ENCODE results near the gene FRA10AC1. TPM values are rescaled to one million over a fixed set of nuclear protein-coding genes. Genes with fewer than 3 reads are reported as not detected.
A peak's percentile ranks its signal among the peaks of the same experiment; 100 is the strongest.

Gene FRA10AC1, protein sequence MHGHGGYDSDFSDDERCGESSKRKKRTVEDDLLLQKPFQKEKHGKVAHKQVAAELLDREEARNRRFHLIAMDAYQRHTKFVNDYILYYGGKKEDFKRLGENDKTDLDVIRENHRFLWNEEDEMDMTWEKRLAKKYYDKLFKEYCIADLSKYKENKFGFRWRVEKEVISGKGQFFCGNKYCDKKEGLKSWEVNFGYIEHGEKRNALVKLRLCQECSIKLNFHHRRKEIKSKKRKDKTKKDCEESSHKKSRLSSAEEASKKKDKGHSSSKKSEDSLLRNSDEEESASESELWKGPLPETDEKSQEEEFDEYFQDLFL
- total RNA-seq (2014; rRNA removed; shearing (Covaris generic)), result 7.5 and 8.0 TPM in 2 replicates

GRCh38 chr10:93702210-93703001, at the start of gene FRA10AC1:
FRA10AC1 (minus strand) TSS chr10:93702592; CDS start chr10:93700106, 2,486 bp downstream.
- Histone ChIP-seq H3K27me3 (replicated peaks) (no peaks in the 10 kb centered on the region), H3K36me3 (peaks cover 15% of the 10 kb centered on the region), H3K27ac (peak within 1 kb of the TSS; percentile 45), H3K4me1 (replicated peaks) (peaks cover 9% of the 10 kb centered on the region), H3K9me3 (replicated peaks) (no peaks in the 10 kb centered on the region), H3K4me3 (peak within 1 kb of the TSS; percentile 42)
- DNase-seq (ENCODE audit: low read depth in 1 of 2, low spot score in 2 of 2), result peak; percentile 91 to 94

DNA sequence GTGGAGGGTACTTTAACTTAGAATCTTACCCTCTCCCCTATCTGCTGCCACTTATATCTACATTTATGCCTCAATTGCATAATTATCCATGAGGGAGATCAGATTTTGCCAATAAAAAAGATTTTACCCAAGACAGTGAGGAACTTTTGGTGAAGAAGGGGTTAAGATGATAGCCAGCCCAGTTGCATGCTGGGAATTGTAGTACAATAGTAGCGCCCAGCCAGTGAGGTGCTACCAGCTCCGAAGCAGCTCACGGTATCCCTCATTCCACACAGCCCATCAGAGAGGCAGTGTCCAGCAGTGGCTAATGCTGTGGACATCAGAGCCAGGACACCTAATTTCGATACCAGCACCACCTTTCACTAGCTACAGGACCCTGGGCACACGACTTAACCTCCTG, 49.4 kb upstream of the FRA10AC1 start:
- Histone ChIP-seq H3K27ac (no peak overlapping the region), H3K4me1 (replicated peaks) (peaks cover 30% of the 10 kb centered on the region), H3K27me3 (replicated peaks) (no peaks in the 10 kb centered on the region), H3K36me3 (no peaks in the 10 kb centered on the region), H3K4me3 (no peak overlapping the region), H3K9me3 (replicated peaks) (no peaks in the 10 kb centered on the region)
- DNase-seq (ENCODE audit: low read depth in 1 of 2, low spot score in 2 of 2), result peak in 1 of 2 experiments; percentile 17

GRCh38 chr10:93751124-93751523, 48.7 kb upstream of the FRA10AC1 start:
- Histone ChIP-seq H3K27me3 (replicated peaks) (no peaks in the 10 kb centered on the region), H3K4me1 (replicated peaks) (peaks cover 37% of the 10 kb centered on the region), H3K9me3 (replicated peaks) (no peaks in the 10 kb centered on the region), H3K27ac (no peak overlapping the region), H3K36me3 (no peaks in the 10 kb centered on the region), H3K4me3 (no peak overlapping the region)
- no peak for DNase-seq (ENCODE audit: low read depth in 1 of 2, low spot score in 2 of 2)

DNA sequence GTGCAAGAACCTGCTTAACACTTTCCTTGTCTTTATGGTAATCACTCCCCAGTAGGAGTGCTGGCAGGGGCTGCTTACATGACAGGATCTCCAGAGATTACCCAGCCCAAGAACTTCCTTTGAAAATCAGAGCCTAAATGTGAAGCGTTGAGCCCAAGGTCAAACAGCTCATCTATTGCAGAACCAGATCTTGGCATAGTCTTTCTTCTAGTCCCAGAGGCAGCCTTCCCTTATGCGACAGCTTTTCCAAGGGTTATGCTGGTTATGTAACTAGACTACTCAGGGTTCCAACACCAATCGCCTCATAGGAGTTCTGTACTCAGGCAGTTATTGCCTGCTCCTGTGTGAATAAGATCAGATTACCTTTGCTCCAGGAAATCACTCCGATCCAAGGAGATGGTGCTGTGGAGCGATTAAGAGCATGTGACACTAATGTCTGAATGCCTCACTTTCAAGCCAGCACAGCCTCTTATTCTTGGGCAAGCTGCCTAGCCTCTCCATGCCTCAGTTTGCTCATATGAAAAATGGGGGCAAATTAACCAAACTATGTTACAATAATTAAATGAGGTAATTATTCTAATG, 46.9 kb upstream of the FRA10AC1 start:
- H3K4me1 ChIP-seq (replicated peaks), result peaks cover 55% of the 10 kb centered on the region
- no peak for DNase-seq (ENCODE audit: low read depth in 1 of 2, low spot score in 2 of 2)
- no peaks in the 10 kb centered on the region for H3K27me3 ChIP-seq (replicated peaks)
- no peak overlapping the region for H3K27ac ChIP-seq
- H3K9me3 ChIP-seq (replicated peaks), result no peaks in the 10 kb centered on the region
- H3K36me3 ChIP-seq, result no peaks in the 10 kb centered on the region
- H3K4me3 ChIP-seq, result no peak overlapping the region

DNA sequence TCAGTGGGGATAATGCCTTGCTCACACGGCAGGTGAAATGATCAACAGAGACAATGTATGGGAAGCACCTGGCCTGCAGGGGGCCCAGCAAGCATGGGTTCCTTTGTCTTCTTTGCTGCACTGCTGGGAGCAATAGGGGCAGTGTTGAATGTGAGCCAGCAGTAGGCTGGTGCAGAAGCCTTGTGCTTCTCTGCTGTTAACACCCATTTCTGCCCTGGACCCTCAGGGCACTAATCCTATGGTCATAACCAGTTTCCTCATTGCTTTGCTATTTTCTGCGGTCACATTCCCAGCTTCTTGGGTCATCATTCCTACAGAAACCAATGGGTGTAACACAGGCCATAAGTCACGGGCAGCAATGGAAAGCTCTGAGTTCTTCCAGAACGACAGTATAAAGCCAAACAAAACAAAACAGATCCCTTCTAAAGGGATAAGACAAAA, 44.5 kb upstream of the FRA10AC1 start:
- Histone ChIP-seq H3K27ac (peak overlapping the region; percentile 96), H3K4me1 (replicated peaks) (peaks cover 35% of the 10 kb centered on the region), H3K36me3 (no peaks in the 10 kb centered on the region), H3K9me3 (replicated peaks) (no peaks in the 10 kb centered on the region), H3K27me3 (replicated peaks) (no peaks in the 10 kb centered on the region), H3K4me3 (no peak overlapping the region)
- peak; percentile 95 to 96 for DNase-seq (ENCODE audit: low read depth in 1 of 2, low spot score in 2 of 2)

DNA sequence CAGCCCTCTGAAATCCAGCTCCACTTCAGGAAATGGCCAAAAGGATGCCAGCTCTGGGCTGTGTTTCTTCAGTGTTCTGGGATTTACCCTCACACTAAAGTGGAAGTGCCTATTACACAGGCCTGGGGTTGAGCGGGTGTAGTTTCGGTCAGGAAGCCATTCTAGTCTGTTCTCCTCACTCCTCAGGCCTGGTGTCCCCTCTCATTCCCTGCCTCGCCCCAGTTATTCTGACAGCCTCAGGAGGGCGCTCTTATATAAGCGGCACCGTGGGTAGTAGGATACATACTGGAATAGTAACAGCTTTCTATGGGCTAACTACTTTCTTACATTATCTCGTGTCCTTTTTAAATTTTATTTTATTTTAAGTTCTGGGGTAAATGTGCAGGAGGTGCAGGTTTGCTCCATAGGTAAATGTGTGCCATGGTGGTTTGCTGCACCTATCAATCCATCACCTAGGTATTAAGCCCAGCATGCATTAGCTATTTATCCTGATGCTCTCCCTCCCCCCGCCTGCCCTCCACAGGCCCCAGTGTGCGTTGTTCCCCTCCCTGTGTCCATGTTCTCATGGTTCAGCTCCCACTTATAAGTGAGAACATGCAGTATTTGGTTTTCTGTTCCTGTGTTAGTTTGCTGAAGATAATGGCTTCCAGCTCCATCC, 43.1 kb upstream of the FRA10AC1 start:
- Histone ChIP-seq H3K4me1 (replicated peaks) (peaks cover 32% of the 10 kb centered on the region), H3K4me3 (no peak overlapping the region), H3K36me3 (no peaks in the 10 kb centered on the region), H3K27ac (no peak overlapping the region), H3K27me3 (replicated peaks) (no peaks in the 10 kb centered on the region), H3K9me3 (replicated peaks) (no peaks in the 10 kb centered on the region)
- no peak for DNase-seq (ENCODE audit: low read depth in 1 of 2, low spot score in 2 of 2)

- H3K4me1 ChIP-seq (replicated peaks), result peaks cover 31% of the 10 kb centered on the region
- no peaks in the 10 kb centered on the region for H3K36me3 ChIP-seq
- no peak for DNase-seq (ENCODE audit: low read depth in 1 of 2, low spot score in 2 of 2)
- no peaks in the 10 kb centered on the region; the same call in 1 of the 2 replicates for H3K27me3 ChIP-seq (replicated peaks)
- no peak overlapping the region for H3K4me3 ChIP-seq
- H3K27ac ChIP-seq, result no peak overlapping the region
- H3K9me3 ChIP-seq (replicated peaks), result no peaks in the 10 kb centered on the region
These were observed 40.4 kb upstream of the FRA10AC1 start for GRCh38 chr10:93742633-93743349.

DNA sequence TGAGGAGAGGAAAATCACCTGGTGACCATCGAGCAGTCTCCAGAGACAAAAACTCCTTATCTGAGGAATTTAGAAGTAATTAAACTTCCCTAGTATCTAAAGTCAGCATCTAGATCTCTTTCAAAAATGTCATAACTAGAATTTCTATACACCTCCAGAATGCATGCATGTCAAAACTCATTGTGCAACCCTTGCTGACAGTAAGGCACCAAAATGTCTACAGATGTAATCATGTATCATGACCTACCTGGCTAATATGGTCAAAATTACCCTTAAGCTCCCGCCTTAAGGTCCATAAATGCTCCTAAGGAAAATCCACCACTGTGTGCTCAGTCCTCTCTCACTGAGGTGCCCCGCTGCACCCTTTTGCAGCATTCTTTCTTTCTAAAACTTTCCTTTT, 39.0 kb upstream of the FRA10AC1 start:
- H3K4me1 ChIP-seq (replicated peaks), result peaks cover 23% of the 10 kb centered on the region
- no peak overlapping the region for H3K4me3 ChIP-seq
- no peaks in the 10 kb centered on the region for H3K9me3 ChIP-seq (replicated peaks)
- DNase-seq (ENCODE audit: low read depth in 1 of 2, low spot score in 2 of 2), result no peak
- H3K36me3 ChIP-seq, result no peaks in the 10 kb centered on the region
- H3K27me3 ChIP-seq (replicated peaks), result no peaks in the 10 kb centered on the region; the same call in 1 of the 2 replicates
- H3K27ac ChIP-seq, result no peak overlapping the region

DNA sequence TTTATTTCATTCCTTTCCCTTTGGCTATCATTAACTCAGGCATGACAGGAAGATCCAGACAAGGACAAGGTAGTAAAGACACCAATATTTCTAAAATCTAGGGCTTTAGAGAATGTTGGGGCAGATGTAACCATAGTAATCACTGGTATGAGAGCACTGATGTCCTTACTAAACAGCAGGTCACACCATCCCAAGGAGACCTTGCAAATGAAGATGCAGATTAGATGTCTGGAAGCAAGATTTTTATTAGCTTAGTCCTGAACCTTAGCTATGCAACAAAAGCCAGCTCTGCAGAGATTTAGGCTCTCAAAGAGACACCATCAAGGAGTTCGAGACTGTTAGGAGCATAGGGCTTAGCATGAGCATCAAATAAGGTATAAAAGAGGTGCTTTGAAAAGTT, 23.6 kb upstream of the FRA10AC1 start:
- H3K27me3 ChIP-seq (replicated peaks), result peaks cover 16% of the 10 kb centered on the region
- H3K4me3 ChIP-seq, result no peak overlapping the region
- 0 out of 2 replicates have a peak, but pooled peaks cover 6% of the 10 kb centered on the region for H3K4me1 ChIP-seq (replicated peaks)
- DNase-seq (ENCODE audit: low read depth in 1 of 2, low spot score in 2 of 2), result no peak
- H3K9me3 ChIP-seq (replicated peaks), result 0 out of 2 replicates have a peak, but pooled peaks cover 4% of the 10 kb centered on the region
- H3K36me3 ChIP-seq, result no peaks in the 10 kb centered on the region
- H3K27ac ChIP-seq, result no peak overlapping the region

DNA sequence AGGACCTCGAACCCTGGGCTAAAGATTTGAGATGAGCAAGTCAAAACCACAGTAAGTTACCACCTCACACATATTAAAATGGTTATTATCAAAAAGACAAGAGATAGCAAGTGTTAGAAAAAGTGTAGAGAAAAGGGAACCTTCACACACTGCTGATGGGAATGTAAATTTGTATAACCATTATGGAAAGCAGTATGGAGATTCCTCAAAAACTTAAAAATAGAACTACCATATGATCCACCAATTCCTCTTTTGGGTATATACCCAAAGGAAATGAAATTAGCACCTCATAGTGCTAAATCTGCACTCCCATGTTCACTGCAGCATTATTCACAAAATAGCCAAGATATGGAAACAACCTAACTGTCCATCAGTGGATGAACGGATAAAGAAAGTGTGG, 20.8 kb upstream of the FRA10AC1 start:
- Histone ChIP-seq H3K4me3 (no peak overlapping the region), H3K4me1 (replicated peaks) (no peaks in the 10 kb centered on the region), H3K36me3 (no peaks in the 10 kb centered on the region), H3K27ac (no peak overlapping the region), H3K27me3 (replicated peaks) (peaks cover 16% of the 10 kb centered on the region), H3K9me3 (replicated peaks) (0 out of 2 replicates have a peak, but pooled peaks cover 2% of the 10 kb centered on the region)
- no peak for DNase-seq (ENCODE audit: low read depth in 1 of 2, low spot score in 2 of 2)

DNA sequence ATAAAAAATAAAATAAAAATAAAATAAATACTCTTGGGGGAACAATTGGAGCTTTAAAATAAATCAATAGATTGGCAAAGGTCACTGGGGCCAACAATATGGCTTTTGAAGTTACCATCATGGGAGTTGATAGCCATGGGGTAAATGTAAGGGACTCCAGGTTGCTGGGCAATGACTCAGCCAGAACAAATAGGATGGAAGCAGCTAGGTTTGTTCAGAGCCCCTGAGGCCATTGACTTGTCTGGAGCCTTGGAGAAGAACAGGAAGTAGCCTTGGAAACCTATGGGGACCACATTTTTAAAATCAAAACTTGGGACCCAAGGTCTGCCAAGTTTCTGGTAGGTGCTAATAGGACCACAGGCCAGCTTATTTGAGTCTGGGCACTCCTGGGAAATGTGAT, 20.2 kb upstream of the FRA10AC1 start:
- Histone ChIP-seq H3K4me3 (no peak overlapping the region), H3K4me1 (replicated peaks) (no peaks in the 10 kb centered on the region), H3K27me3 (replicated peaks) (peaks cover 15% of the 10 kb centered on the region), H3K36me3 (no peaks in the 10 kb centered on the region), H3K27ac (no peak overlapping the region), H3K9me3 (replicated peaks) (0 out of 2 replicates have a peak, but pooled peaks cover 2% of the 10 kb centered on the region)
- DNase-seq (ENCODE audit: low read depth in 1 of 2, low spot score in 2 of 2), result no peak

GRCh38 chr10:93719901-93720300, 17.5 kb upstream of the FRA10AC1 start:
- H3K36me3 ChIP-seq, result no peaks in the 10 kb centered on the region
- H3K27me3 ChIP-seq (replicated peaks), result no peaks in the 10 kb centered on the region
- DNase-seq (ENCODE audit: low read depth in 1 of 2, low spot score in 2 of 2), result no peak
- H3K4me3 ChIP-seq, result no peak overlapping the region
- H3K9me3 ChIP-seq (replicated peaks), result no peaks in the 10 kb centered on the region
- no peaks in the 10 kb centered on the region for H3K4me1 ChIP-seq (replicated peaks)
- H3K27ac ChIP-seq, result no peak overlapping the region

All from SJSA1 (cell line).